Endometrium (tissue), 2 donors: ENCODE measurements around the gene ERP44.
"Not testable (repeated sequence)": the region's sequence is repeated elsewhere in the genome, so short reads cannot be mapped to it uniquely, and the experiment has no call there.

Experiments used
- FAIRE-seq: peaks from 2 replicates; lab custom pipeline; 2012; peaks lifted over from hg19 to GRCh38; lab: Jason Lieb, UNC
- donor health status: control.
- donor health status: control.

ERP44 gene

DNA sequence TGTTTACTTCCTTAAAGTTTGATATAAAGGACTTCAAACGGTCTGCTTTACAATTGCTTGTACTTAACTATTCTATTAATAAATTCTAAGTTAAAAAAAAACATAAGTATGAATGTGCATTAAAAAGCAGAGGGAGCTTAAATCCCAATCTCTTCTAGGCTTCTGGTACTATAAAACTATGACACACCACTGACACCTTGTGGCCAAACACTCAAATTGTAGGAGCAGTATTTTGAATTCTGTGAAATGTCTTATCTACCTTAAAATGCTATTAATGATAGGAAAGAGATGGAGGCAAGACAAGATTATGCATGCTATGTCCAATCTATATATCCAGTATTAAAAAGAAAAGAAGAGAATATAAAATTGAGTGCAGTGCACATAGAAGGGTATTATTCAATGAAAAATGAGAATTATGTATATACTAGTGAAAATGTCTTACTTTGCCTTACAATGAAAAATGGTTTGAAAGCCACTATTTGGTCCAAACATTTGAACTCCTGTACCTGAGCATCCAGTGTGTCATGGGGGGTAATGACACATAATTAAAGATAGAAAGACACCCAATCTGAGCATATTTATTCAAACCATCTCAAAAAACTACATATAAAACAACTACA is 87.6 kb downstream of the ERP44 start:
- peak; percentile 15 for FAIRE-seq

- FAIRE-seq = no peak
These were observed 99.0 kb downstream of the ERP44 start for GRCh38 chr9:99999797-100000196.

DNA sequence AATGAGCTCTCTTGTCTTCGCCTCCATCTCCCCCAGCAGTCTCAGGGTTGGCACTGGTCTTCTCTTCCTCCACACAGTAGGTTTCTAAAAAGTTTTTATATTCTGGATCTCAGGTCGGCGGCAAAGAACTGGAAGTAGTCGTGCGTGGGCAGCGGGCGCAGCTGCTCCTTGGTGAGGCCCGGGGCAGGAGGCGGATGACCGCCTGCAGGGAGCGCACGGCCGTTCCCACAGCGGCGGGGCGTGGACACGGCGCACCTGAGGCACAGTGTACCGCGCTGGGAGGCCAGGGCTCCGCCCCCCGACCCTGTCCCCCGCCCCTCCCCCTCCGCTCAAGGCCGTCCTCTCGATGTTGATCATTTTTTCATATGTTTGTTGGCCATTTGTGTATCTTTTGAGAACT is 99.9 kb downstream of the ERP44 start:
- FAIRE-seq = no peak

GRCh38 chr9:99998266-99998665 is 100.5 kb downstream of the ERP44 start:
- no peak for FAIRE-seq

- FAIRE-seq = not testable (repeated sequence)
These were observed 108.3 kb downstream of the ERP44 start for GRCh38 chr9:99990508-99990907.

DNA sequence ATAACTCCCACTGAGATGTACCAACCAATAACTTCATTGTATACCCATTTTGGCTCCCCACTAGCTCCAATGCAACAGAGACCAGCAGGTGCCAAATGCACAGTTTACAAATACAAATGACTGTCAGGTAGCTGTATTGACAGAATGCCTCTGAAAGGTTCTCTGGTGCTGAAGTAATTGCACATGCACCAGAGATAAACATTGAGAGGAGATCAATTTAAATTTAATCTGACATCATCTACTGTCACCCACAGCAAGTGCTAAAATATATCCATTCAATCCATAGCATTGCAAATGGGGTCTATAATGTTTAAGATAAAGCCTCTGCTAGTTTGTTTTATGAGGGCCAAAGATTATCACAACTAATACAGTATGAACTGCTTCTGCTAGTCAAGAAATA is 112.2 kb downstream of the ERP44 start:
- FAIRE-seq = no peak

- FAIRE-seq = no peak
These were observed 118.2 kb downstream of the ERP44 start for GRCh38 chr9:99980598-99980997.

DNA sequence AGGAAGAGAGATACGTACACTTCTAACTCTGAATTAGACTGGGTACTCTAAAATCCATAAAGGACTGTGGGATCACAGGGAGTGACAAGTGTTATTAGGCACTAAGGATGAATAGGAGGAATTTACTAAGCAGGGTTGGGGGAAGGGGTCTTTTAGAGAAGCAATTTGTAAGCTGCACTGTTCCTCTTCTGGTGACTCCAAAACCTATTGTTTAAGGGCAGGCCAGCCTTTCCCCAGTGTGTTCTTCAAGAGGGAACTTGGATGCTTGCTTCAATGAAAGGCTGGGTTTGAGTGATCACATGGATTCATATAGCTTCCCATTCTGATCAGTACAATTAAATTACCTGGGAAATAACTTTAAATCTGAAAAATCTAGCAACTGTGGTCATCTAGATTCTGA is 120.6 kb downstream of the ERP44 start:
- no peak for FAIRE-seq

GRCh38 chr9:99977033-99977792 is 121.6 kb downstream of the ERP44 start:
- FAIRE-seq = no peak

GRCh38 chr9:99973455-99973854 is 125.3 kb downstream of the ERP44 start:
- FAIRE-seq = no peak

- no peak for FAIRE-seq
These were observed 127.4 kb downstream of the ERP44 start for GRCh38 chr9:99971410-99971809.

GRCh38 chr9:99970481-99970880 is 128.3 kb downstream of the ERP44 start:
- FAIRE-seq = no peak

- no peak for FAIRE-seq
These were observed 131.3 kb downstream of the ERP44 start for GRCh38 chr9:99967457-99967856.

DNA sequence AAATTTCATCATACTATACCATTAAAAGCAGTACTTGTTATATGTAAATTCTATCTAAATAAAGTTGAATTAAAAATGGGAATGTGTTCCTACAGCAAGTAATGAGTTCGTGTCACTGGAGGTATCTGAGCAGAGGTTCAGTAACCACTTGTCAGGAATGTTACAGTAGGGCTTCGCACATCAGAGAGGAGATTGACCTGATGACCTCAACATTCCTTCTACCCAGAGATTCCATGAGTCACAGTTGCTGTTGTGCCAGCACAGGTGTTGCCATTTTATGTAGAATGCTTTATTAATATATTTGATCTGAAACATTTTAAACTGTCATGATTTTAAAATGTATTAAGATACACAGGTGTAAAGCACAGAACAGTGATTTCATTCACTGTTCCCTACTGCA is 132.1 kb downstream of the ERP44 start:
- no peak for FAIRE-seq

DNA sequence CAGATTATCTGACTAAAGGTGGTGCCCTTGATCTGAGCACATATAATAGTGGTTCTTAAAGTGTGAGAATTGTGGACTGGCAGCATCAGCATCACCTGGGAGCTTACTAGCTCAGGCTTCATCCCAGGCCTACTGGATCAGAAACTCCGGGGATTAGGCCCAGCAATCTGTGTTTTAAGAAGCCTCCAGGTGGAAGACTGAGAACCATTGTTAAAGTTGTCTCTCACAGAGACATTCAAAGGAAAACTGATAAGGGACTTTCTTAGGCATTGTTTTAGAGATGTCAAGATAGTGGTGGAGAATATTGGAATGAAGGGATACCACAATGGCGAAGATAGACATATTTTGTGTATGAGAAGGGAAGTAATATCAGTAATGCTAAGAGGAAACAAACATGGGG is 132.8 kb downstream of the ERP44 start:
- no peak for FAIRE-seq

DNA sequence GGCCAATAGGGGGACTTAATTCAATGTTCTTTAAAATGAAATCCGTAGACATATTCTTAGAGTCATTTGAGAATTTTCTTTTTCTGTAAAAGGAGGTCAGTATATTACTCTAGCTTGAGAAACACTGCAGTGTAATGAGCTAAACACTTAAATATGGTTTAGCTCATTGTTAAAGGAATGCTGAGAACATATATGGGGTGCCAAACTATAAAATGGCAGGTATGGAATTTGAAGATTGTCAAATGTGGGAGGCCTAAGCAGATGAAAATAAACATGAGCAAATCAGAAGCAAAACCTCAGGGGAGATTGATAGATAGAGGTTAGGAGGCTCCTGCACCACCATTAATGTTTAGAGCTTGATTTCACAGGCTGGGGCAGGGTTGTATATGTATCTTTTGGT is 134.5 kb downstream of the ERP44 start:
- FAIRE-seq = no peak

- FAIRE-seq = no peak
These were observed 136.0 kb downstream of the ERP44 start for GRCh38 chr9:99962680-99963261.

DNA sequence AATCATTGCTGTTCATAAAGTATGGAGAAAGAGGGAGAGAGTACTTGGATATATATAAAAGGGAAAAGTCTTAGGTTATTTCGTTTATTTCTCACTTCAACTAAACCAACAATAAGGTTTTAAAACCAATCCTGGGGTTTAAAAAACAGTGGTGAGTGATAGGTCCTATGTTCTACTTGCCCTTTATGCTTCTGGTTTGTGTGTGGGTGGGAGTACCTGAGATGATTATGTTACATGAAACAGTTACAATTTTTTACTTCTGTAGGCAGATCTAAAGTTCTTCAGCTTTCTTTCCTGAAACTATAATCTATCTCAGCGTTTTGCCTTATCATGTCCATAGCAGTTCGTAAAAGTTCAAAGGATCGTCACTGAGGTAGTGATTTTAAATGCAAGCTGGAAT is 143.2 kb downstream of the ERP44 start:
- FAIRE-seq = no peak

DNA sequence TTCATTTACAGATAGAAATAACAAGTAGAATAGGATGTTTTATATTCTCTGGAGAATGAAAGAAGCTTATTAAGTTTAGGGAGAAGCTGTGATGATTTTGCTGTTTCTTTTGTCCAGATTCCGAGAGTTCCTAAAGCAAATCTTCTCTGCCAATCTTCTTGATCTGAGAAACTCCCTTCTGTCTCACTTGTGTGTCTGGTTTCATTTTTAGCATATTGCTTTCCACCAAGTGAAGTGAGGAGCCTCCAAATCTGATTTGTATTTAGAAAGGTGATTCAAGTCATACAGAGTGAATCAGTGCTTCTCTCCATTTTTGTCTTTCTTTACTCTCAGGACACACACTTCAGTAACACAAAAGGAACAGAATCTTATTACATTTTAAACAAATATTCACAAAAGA is 144.0 kb downstream of the ERP44 start:
- no peak for FAIRE-seq

DNA sequence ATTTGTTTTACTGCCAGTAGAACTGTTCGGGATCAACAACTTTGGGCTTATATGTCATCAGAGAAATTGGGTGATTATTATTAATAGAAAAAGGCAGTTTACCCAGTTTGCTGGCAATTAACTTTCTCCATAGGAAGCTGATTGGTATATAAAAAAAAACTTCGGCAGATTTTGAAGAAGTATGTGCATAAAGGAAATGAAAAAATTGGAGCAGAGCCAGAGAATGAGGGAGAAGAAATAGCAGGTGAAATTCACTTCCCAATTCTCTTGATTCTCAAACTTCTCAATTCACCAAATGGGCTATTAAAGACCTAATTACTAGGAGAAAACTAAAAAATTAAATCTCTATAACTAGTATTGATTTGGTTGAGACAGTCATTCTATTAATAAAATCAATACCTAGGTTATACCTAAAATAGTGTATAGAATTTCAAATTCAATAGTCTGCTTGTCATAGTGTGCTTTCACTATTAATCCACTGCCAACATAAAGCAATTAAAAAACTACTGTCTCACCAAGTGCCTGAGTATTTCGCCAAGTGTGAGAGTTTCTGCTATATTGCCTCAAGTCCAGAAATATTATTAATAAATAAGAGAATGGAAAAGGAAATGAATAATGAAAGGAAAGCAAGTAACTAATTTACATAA is 144.8 kb downstream of the ERP44 start:
- no peak for FAIRE-seq

DNA sequence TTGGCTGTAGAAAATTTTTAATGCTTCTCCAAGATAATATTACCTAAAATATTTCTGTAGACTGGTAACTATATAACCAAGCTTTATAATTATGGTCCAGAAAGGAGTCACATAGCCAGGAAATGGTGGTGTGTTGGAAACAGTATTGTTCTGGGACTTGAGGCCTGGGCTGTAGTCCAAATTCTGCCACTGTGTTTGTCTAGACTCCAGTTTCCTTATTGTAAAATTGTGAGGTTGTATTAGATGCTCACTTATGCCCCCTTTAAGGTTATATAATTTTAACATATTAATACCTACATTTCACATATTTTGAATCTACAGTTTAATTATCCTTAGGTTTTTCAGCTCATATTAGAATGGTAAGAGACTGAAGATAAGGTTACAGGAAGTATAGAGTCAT is 149.9 kb downstream of the ERP44 start:
- no peak for FAIRE-seq

- FAIRE-seq = no peak
These were observed 150.3 kb downstream of the ERP44 start for GRCh38 chr9:99948482-99948881.

DNA sequence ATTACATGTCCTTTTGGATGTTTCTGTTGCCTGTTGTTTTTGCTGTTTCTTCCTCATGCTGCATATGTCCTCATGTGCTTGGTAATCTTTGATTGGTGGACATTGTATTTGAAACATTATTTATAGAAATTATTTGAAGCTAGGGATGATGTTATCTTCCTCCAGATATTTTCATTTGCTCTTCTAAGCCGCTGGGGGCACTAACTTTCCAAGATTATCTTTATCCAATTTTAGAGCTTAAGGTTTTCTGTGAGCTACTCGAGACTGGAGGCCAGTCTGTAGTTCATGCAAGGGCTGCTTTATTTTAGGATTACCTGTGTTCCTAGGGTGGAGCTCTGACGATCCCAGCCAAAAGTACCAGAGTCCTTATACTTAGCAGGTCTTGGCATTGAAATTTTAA is 151.4 kb downstream of the ERP44 start:
- no peak for FAIRE-seq
